IMR-90 (cell line): ENCODE data around the gene SMAD4. TPM values are rescaled to one million over a fixed set of nuclear protein-coding genes. Genes with fewer than 3 reads are reported as not detected.

Experiments used
- ATAC-seq: fragments of 200-7000 bp; cut with Tn5 transposase; 2 replicates; pipeline ENCODE4 v1.9.1; 2020; ENCODE audit warnings: low read depth, mild to moderate bottlenecking, moderate library complexity
- BruUV-seq: library from RNA; stranded (reverse); fragments of 400-500 nt; replicated peaks from 2 replicates; lab custom pipeline; 2021; lab: Mats Ljungman, UMichigan
- CTCF ChIA-PET: fragments of 300-600 bp; formaldehyde crosslinking; extraction: SDS; loops from one replicate; lab custom pipeline; 2021; ENCODE audit warnings: antibody characterized with exemption; lab: Yijun Ruan, JAX
- POLR2A ChIA-PET: fragments of 300-600 bp; sonication (Branson Sonifier 250); formaldehyde crosslinking; loops from one replicate; lab custom pipeline; 2022; ENCODE audit warnings: antibody characterized with exemption; ENCODE audit not compliant: unreplicated experiment; lab: Charles Lee
- DNase-seq: peaks from one replicate; pipeline ENCODE4 v3.0.0; 2013
- H2AFZ ChIP-seq: replicated peaks from 2 replicates; pipeline ENCODE3; 2013; ENCODE audit warnings: low read length, mild to moderate bottlenecking; ENCODE audit not compliant: poor library complexity
- H2AK5ac ChIP-seq: 2 replicates; pipeline ENCODE4 v1.6.1; 2013; ENCODE audit warnings: low read depth, low read length, inconsistent platforms
- H2AK9ac ChIP-seq: replicated peaks from 2 replicates; pipeline ENCODE3; 2013; ENCODE audit warnings: mild to moderate bottlenecking, low read depth, low read length, moderate library complexity; ENCODE audit not compliant: poor library complexity
- H2BK120ac ChIP-seq: 2 replicates; pipeline ENCODE4 v1.6.1; 2013; ENCODE audit warnings: low read depth, low read length, inconsistent platforms
- H2BK15ac ChIP-seq: 3 replicates; pipeline ENCODE4 v1.6.1; 2013; ENCODE audit warnings: low read depth, low read length, inconsistent platforms
- H2BK20ac ChIP-seq: 2 replicates; pipeline ENCODE4 v1.6.1; 2013; ENCODE audit warnings: low read depth, mild to moderate bottlenecking, inconsistent platforms, low read length, moderate library complexity
- H2BK5ac ChIP-seq: 2 replicates; pipeline ENCODE4 v1.6.1; 2013; ENCODE audit warnings: mild to moderate bottlenecking, low read depth, low read length, inconsistent platforms; ENCODE audit not compliant: poor library complexity, severe bottlenecking
- H3K14ac ChIP-seq: replicated peaks from 2 replicates; pipeline ENCODE4 v1.6.1; 2013; ENCODE audit warnings: low read depth, low read length, inconsistent platforms
- H3K18ac ChIP-seq: 2 replicates; pipeline ENCODE4 v1.6.1; 2013; ENCODE audit warnings: low read depth, low read length, control low read depth
- H3K23ac ChIP-seq: 2 replicates; pipeline ENCODE4 v1.6.1; 2013; ENCODE audit warnings: low read depth, low read length, inconsistent platforms
- H3K27ac ChIP-seq: 2 replicates; pipeline ENCODE4 v1.5.1; 2013; ENCODE audit warnings: mild to moderate bottlenecking, control low read depth, low read length; ENCODE audit not compliant: insufficient read depth
- H3K27me3 ChIP-seq: 2 replicates; pipeline ENCODE4 v1.6.1; 2013; ENCODE audit warnings: low read length; ENCODE audit not compliant: control insufficient read depth, insufficient read depth
- H3K36me3 ChIP-seq: 2 replicates; pipeline ENCODE4 v1.6.1; 2013; ENCODE audit warnings: low read length, mixed read lengths; ENCODE audit not compliant: control insufficient read depth, insufficient read depth
- H3K4ac ChIP-seq: 2 replicates; pipeline ENCODE4 v1.6.1; 2013; ENCODE audit warnings: low read depth, low read length, inconsistent platforms
- H3K4me1 ChIP-seq: 2 replicates; pipeline ENCODE4 v1.6.1; 2013; ENCODE audit warnings: low read length, mixed read lengths; ENCODE audit not compliant: control insufficient read depth, insufficient read depth
- H3K4me2 ChIP-seq: 2 replicates; pipeline ENCODE4 v1.6.1; 2013; ENCODE audit warnings: low read depth, mild to moderate bottlenecking, control low read depth, low read length, moderate library complexity
- H3K4me3 ChIP-seq: 2 replicates; pipeline ENCODE4 v1.5.1; 2013; ENCODE audit warnings: low read depth, mild to moderate bottlenecking, control low read depth, low read length, moderate library complexity; ENCODE audit not compliant: insufficient read depth
- H3K56ac ChIP-seq: 2 replicates; pipeline ENCODE4 v1.6.1; 2013; ENCODE audit warnings: low read length, inconsistent platforms; ENCODE audit not compliant: insufficient read depth; ENCODE audit errors: extremely low read depth
- H3K79me1 ChIP-seq, 2 experiments: 2 replicates each; pipeline ENCODE4 v1.6.1; 2013; ENCODE audit warnings: low read length in 2 of 2, inconsistent platforms in 1 of 2, low read depth in 1 of 2
- H3K9ac ChIP-seq: 2 replicates; pipeline ENCODE4 v1.6.1; 2013; ENCODE audit warnings: low read depth, low read length, control low read depth
- H3K9me1 ChIP-seq: 2 replicates; pipeline ENCODE4 v1.6.1; 2013; ENCODE audit warnings: low read length, inconsistent platforms; ENCODE audit not compliant: insufficient read depth
- H3K9me3 ChIP-seq: 2 replicates; pipeline ENCODE4 v1.6.1; 2013; ENCODE audit warnings: low read length; ENCODE audit not compliant: control insufficient read depth, insufficient read depth
- H4K20me1 ChIP-seq: 2 replicates; pipeline ENCODE4 v1.6.1; 2013; ENCODE audit warnings: low read length, inconsistent platforms; ENCODE audit not compliant: insufficient read depth
- H4K5ac ChIP-seq: 2 replicates; pipeline ENCODE4 v1.6.1; 2013; ENCODE audit warnings: mild to moderate bottlenecking, low read depth, low read length, control low read depth
- H4K8ac ChIP-seq, 2 experiments: 2 replicates each; pipeline ENCODE4 v1.6.1; 2013; ENCODE audit warnings: low read depth in 2 of 2, low read length in 2 of 2, control low read depth in 1 of 2, inconsistent platforms in 1 of 2
- H4K91ac ChIP-seq: 2 replicates; pipeline ENCODE4 v1.6.1; 2013; ENCODE audit warnings: low read depth, low read length, inconsistent platforms; ENCODE audit not compliant: insufficient read depth
- CHD1 ChIP-seq: IDR thresholded peaks from 2 replicates; pipeline ENCODE4 v1.6.1; 2012; ENCODE audit warnings: low read depth, low read length, improper control_type of control experiment
- MAZ ChIP-seq: IDR thresholded peaks from 2 replicates; pipeline ENCODE4 v1.6.1; 2012; ENCODE audit warnings: low read depth, mild to moderate bottlenecking, low read length, improper control_type of control experiment, moderate library complexity, borderline replicate concordance
- RAD21 ChIP-seq: IDR thresholded peaks from 2 replicates; pipeline ENCODE4 v1.6.1; 2012; ENCODE audit warnings: low read length, improper control_type of control experiment
- RFX5 ChIP-seq: IDR thresholded peaks from 2 replicates; pipeline ENCODE4 v1.8.0; 2012; ENCODE audit warnings: low read depth, mild to moderate bottlenecking, low read length, moderate library complexity
- SMC3 ChIP-seq: fragments of 150-350 bp; IDR thresholded peaks from 2 replicates; pipeline ENCODE4 v1.6.1; 2016; ENCODE audit warnings: low read depth, mild to moderate bottlenecking, antibody characterized with exemption, low read length, moderate library complexity
- WGBS, 2 experiments: methylation state at CpG; one replicate each; pipeline versions ENCODE4 v1.1.5 to v1.1.7; 2013; ENCODE audit warnings: missing lambda C conversion rate in 2 of 2; ENCODE audit not compliant: insufficient read length in 1 of 2; ENCODE audit errors: extremely low coverage in 2 of 2; 5-methylcytosine and 5-hydroxymethylcytosine counted together
- dilution Hi-C: fragments of 300-500 bp; cut with HindIII; formaldehyde crosslinking; loops from one replicate; pipeline ENCODE4 v1.14.3; 2018; ENCODE audit warnings: low sequenced_read_pairs; ENCODE audit not compliant: unreplicated experiment
- in situ Hi-C: fragments of 300-500 bp; cut with MboI; formaldehyde crosslinking; loops from 3 replicates; pipeline ENCODE4 v1.14.3; 2019; ENCODE audit warnings: low sequenced_read_pairs, inconsistent platforms, mixed read lengths
- intact Hi-C: fragments of 100-400 bp; cut with micrococcal nuclease; formaldehyde crosslinking; loops from 2 replicates; pipeline ENCODE4 v1.10.0; 2022
- polyA plus RNA-seq, 3 experiments: library from polyadenylated mRNA; depleted of rRNA; stranded (reverse); fragments of >200 nt; gene quantifications; 2 replicates each; pipeline ENCODE4 v1.2.3, GENCODE V29; 2012; ENCODE audit warnings: low replicate concordance in 1 of 3
- total RNA-seq: library from RNA; depleted of rRNA; stranded (reverse); fragments of >200 nt; gene quantifications from 2 replicates; pipeline ENCODE4 v1.2.3, GENCODE V29; 2012
- TF ChIP-seq, protein P1 (sequence below): fragments of 150-350 bp; IDR thresholded peaks from 2 replicates; pipeline ENCODE4 v1.6.1; 2017; ENCODE audit warnings: mild to moderate bottlenecking, antibody characterized with exemption, low read length, low read depth

Gene SMAD4
- total and polyA plus RNA-seq, 2 of the 4 experiments (the other 2 are of a cell fraction) = 57.6 to 145 TPM

DNA sequence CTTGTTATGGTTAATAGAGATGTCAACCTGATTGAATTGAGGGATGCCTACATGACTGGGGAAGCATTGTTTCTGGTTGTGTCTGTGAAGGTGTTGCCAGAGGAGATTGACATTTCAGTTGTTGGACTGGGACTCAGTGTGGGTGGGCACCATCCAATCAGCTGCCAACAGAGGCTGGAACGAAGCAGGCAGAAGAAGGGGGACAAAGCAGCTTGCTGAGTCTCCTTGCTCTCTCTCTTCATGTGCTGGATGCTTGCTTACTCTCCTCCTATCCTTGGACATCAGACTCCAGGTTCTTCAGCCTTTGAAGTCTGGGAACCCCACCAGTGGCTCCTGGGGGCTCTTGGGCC, 22.2 kb upstream of the SMAD4 start:
- ChIA-PET CTCF (no interaction called here), POLR2A (no interaction called here)
- Histone ChIP-seq H2BK5ac (no peak overlapping the region), H3K4ac (no peak overlapping the region), H3K9me1 (no peaks in the 10 kb centered on the region), H4K20me1 (no peaks in the 10 kb centered on the region), H4K5ac (no peak overlapping the region), H3K9ac (no peak overlapping the region), H3K27ac (no peak overlapping the region), H3K23ac (no peak overlapping the region), H3K4me1 (no peaks in the 10 kb centered on the region), H3K18ac (no peak overlapping the region), H2BK20ac (no peak overlapping the region), H3K9me3 (no peaks in the 10 kb centered on the region), H3K14ac (no peak overlapping the region), H3K36me3 (no peaks in the 10 kb centered on the region), H3K79me1 (no peaks in the 10 kb centered on the region), H4K8ac (no peak overlapping the region), H2BK15ac (no peak overlapping the region), H2AK9ac (no peak overlapping the region), H4K91ac (no peak overlapping the region), H2BK120ac (no peak overlapping the region), H2AK5ac (no peak overlapping the region), H3K27me3 (no peaks in the 10 kb centered on the region), H3K4me2 (no peak overlapping the region), H3K4me3 (no peak overlapping the region), H2AFZ (no peak overlapping the region), H3K56ac (no peak overlapping the region)
- no TSS peak for BruUV-seq
- intact Hi-C loops (no loop called here), dilution Hi-C loops (no loop called here), in situ Hi-C loops (no loop called here)
- ATAC-seq = no peak
- no CpG with 5 or more reads among the region's 1 CpG for WGBS, 2 experiments
- TF ChIP-seq MAZ = no peak
- TF ChIP-seq RAD21 = no peak
- no peak for TF ChIP-seq SMC3
- TF ChIP-seq RFX5 = no peak
- TF ChIP-seq CHD1 = no peak
- TF ChIP-seq, protein P1, sequence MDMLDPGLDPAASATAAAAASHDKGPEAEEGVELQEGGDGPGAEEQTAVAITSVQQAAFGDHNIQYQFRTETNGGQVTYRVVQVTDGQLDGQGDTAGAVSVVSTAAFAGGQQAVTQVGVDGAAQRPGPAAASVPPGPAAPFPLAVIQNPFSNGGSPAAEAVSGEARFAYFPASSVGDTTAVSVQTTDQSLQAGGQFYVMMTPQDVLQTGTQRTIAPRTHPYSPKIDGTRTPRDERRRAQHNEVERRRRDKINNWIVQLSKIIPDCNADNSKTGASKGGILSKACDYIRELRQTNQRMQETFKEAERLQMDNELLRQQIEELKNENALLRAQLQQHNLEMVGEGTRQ = no peak
- DNase-seq = no peak
